GM19324 (cell line): Measurements from ENCODE around the gene MINDY1.

Experiments used
- ATAC-seq: cut with Tn5 transposase; IDR thresholded peaks from one replicate; pipeline ENCODE4 v1.9.1; 2021; ENCODE audit warnings: mild to moderate bottlenecking, moderate library complexity; ENCODE audit not compliant: unreplicated experiment, low FRiP score

The MINDY1 gene

DNA sequence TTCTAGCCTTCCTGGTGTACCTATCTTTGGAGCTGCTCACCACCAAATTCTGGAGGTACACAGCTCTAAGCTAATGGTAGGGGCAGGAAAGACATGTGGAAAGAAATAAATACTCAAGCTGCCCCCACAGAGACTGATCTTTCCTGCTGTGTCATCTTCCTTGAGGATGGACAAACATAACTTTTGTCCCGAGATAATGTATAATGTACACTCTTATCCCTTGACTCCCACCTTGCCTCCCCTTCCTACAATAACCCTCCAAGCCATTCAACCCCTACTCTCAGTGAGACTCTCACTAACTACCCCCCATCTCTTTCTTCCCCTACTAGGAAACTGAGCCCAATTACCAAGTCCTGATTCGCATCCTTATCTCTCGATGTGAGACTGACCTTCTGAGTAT lies 12.5 kb downstream of the MINDY1 start:
- no peak for ATAC-seq

DNA sequence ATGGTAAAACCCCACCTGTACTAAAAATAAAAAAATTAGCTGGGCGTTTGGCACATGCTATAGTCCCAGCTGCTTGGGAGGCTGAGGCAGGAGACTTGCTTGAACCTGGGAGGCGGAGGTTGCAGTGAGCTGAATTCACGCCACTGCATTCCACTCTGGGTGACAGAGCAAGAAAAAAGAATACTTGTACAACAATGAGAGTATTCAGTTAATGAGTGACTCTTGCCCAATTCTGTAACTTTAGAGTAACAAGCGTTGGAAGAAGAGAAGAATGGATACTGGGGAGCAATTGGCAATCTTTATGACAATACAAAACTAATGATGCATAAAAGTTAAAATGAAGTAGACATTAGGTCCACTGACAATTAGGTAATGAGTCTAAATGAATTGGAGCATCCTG lies 14.1 kb downstream of the MINDY1 start:
- ATAC-seq: no peak

DNA sequence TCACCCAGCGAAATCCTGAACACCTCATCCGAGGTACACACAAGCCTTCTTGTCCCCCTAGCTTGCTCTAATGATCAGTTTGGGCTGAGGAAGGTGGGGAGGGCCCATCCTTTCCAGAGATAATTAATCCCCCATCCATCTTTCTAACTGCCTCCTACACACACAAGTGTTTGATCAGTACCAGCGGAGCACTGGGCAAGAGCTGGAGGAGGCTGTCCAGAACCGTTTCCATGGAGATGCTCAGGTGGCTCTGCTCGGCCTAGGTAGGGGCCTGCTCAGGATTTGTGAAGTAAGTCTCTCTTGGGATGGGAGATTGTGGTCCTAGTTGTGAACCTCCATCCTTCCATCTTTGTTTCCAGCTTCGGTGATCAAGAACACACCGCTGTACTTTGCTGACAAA lies 18.8 kb downstream of the MINDY1 start:
- ATAC-seq: no peak

DNA sequence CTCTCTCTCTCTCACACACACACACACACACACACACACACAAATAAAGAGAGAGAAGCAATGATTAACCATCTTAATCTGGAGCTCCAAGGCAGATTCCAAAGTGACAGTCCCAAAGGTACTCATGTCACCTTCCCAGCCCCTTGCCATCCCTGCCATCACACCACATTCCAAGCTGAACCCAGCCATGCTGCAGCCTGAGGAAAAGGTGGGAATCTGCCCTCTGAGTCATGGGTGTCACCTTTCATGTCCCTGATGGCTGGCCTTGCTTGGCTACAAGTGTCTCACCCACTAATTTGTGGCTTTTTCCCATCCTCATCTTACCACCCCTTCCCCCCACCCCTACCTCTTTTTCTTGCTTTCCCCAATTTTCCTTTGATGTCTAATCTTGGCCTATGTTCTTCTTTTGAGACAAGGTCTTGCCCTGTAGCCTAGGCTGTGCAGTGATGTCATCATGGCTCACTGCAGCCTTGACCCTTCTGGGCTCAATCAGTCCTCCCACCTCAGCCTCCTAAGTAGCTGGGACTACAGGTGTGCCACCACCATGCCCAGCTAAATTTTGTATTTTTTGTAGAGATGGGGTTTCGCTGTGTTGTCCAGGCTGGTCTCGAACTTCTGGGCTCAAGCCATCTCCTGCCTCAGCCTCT lies 21.4 kb downstream of the MINDY1 start:
- ATAC-seq: no peak

DNA sequence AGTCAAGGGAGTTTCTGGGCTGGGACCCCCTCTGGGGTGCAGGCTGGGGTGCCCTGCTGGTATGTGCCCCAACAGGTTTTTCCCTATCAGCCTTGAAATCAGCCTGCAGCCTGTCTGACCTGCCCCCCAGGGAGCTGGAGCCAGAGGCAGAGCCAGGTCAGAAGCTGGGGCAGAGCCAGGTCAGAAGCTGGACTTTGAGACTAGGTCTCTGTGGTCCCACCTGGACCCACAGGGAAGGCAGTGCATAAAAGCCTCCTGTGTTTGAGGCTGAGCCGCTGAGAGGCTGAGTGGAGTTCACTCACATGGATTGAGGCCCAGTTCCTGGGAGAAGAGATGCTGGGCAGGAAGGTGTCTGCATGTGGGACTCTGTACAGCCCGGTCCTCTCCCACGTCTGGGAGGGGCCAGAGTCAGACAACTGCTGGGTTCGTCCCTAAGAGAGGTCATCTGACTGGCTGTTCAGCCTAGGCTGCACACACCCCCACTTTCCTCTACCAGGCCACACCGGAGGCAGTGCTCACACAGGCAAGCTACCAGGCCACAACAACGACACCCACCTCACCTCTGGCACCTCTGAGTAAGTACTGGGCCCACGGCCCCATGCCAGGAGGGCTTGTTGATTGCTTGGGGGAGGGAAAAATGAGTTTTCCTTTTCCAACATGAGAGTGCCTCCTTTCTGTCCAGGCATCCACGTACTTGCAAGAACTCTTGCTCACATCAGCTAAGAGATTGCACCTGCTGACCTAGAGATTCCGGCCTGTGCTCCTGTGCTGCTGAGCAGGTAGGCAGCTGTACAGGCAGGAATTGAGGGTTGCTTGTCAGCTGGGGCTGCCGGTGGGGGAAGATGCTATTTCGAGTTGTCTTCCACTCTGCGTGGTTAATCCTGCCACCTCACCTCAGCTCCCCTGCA lies 24.6 kb downstream of the MINDY1 start, which contains the start of gene ANXA9:
TSS of gene ANXA9 (plus strand) at position 488 of the 908 bp plus-strand sequence. CDS start 814 bp downstream, outside the sequence.
- ATAC-seq: no peak

DNA sequence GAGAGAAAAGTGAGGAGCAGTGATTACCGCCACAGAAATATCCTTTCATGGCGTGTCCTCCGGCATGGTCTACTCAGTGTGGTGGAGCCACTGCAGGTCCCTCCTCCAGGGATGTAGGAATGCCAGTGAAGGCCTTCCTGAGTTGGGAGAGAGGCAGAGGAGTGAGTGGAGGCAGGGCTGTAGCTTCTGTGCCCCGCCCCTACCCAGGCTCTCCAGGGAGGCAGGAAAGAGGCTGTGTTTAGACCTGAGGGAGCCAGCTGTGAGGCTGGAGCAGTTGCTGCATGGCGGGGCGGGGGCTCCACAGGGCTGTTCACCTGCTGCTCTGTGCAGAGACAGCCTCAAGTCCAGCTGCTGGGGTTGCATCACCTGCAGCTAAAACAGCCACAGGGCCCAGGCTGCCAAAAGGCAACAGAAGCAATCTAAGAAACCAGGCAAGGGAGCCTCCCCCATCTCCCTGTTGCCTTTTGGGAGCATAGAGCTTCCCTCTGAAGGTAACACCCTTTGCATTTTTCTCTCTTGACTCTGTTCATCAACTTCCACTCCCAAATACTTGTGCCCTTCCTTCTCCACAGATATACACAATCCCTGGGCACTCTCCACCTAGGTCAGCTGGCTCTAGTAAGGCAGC lies 25.4 kb downstream of the MINDY1 start:
- ATAC-seq: no peak

DNA sequence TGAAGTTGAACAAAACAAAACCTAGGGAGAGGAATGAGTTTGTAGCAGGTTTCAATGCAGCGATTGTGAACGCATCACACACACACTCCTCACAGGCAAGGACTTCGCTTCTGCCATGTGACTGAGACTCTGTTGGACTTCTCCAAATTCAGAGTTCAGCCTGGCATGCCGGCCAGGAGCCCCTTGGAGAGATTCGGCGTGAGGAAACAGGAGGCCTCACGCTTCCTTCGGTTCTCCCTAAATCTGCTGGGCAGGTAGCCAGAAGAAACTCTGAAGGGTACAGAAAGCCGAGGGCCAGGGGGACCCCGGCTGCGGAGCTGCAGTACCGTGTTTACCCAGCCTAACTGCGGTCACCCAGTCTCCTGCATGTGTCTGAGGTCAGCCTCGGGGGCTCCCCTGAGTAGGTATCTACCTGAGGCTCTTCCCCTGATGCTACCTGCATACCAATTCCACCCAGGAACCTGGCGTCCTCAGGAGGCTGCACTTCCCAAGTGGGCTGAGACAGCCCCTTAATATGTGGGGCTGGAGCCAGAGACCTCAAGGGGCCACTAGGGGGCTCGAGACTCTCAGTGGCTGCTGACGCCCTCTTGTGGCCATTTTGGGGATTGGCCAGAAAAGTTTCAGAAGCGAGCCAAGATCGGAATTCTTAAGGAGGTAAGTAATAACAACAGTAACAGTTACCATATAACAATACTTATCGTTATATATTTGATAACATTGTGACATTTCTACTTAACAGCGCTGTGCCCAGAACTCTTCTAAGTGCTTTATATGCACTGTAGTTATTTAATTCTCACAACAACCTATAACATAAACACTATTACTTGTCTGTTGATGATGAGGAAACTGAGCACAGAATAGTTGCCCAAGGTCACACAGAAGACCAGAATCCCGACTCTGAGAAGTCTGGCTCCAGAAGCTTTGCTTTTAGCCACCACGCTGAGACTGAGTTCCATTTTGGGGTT lies 27.3 kb downstream of the MINDY1 start:
- no peak for ATAC-seq

DNA sequence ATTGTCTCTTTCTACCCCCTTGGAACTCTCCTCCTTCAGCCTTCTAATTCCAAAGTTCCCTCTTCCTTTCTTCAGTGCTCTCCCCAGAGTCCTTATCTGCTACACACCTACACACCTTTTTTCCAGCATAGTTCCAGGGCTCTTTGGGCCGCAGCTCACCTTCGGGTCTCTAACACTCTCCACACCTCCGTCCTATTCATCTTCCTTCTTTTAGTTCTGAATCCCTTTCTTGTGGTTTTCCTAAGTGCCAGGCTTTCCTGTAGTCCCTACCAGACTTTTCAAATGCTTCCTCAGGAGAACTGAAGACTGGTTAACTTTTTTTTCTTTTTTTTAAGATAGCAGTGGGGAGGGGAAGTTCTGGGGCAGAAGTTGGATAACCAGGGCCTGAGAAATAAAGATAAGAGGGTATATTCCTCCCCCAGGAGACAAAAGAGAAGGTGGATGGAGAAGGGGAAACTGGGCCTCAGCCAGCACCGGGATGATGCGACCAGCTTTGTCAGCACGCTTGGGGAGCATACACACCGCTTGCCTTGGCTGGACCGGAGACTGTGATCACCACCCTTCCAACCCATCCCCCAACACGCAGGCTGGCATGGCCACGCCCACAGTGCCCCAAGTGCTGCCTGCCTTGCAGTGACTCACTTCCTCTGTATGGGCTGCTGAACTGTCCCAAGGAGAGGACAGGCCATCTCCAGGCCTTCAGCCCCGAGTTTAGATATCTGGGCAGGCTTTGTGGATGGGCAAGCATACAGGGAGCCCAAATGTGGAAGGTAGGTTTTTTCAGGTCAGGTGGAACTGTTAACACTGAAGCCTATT lies 29.6 kb downstream of the MINDY1 start:
- ATAC-seq: no peak

DNA sequence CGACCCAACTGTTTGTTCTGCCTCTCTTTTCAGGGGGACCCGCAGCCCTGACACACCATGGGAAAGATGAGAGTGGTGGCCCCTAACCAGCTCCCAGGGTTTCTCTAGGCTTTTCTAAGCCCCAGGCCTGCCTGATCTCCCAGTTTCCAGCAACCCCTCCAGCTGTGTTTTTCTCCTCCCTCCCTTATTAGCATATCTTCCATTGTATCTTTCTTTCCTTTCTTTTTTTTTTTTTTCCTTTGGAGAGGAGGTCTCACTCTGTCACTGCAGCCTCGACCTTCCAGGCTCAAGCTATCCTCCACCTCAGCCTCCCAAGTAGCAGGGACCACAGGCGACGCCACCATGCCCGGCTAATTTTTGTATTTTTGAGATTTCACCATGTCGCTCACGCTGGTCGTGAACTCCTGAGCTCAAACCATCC lies 30.3 kb downstream of the MINDY1 start:
- no peak for ATAC-seq

DNA sequence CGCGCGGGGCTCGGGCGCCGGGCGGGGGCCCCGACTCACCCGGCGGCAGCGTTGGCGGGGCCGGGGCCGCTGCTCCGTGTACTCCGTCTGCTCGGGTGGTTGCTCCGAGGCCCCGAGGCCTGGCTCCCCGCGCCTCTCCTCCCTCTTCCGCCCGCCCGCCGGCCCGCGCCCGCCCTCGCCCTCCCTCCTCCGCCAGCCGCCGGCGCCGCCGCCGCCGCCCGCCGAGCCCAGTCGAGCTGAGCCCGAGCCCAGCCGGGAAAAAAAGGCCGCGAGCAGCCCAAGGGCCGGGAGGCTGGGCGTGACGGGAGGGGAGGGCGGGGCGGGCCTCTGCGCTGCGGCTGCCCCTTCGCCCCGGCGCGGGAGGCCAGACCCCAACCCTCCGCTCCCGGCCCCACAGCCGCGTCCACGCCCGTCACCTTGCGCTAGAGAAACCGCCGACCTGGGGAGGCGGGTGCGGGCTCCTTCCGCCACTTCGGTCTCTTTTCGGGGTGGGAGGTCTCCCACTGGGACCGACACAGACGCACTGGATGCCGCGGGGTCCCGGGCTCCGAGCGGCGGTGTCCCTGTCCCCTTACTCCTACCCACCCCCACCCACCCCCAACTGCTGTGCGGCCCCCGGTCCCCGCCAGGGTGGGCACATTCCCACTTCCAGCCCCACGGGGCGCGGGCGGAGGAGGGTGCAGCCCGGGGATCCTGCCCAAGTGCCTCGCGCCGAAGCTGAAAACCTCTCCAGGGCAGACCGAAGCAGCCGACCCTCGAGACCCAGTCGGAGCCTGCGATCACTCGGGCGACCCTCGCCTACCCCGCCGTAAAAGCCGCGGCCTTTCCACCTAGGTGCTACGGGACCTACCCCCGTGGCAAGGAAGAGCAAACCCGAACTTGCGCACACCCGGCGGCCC lies 31.9 kb downstream of the MINDY1 start, which contains the start of gene CERS2:
TSS of gene CERS2 (minus strand) at position 256 of the 899 bp plus-strand sequence. CDS start 5,745 bp downstream, outside the sequence.
- ATAC-seq: peak; percentile 46

DNA sequence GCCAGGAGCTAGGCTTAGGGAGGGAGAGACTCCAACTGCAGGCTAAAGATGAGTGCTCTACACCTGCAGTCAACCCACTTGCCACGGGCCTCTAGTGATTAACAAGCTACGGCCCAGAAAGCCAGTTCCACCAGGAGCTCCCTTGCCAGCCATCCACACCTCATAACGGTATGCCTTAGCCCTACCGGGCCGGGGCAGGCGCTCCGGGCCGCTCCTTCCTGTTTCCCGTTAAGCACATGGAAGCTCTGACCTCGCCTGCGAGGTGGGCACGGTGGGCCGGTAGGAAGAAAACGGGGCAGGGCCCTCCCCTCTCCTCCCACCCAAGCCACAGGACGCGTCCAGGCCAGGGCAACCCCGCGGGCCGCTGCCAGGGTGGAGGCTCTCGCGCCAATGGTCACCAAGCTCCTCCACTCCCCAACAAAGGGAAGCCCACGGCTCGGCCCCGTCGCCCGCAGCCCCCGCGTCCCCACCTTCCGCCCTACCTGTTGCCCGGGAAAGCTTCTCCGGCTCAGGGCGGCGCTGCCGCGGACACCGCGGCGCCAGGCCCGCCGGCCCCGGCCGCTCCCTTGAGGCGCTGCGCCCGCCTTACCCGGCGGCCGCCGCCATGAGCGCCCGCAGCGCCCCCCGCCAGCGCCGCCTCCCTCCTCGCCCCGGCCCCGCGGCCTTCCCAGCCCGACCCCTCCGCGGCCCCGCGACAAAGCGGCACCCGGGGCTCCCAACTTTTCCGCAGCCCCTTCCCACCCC lies 32.7 kb downstream of the MINDY1 start:
- peak; percentile 55 for ATAC-seq

DNA sequence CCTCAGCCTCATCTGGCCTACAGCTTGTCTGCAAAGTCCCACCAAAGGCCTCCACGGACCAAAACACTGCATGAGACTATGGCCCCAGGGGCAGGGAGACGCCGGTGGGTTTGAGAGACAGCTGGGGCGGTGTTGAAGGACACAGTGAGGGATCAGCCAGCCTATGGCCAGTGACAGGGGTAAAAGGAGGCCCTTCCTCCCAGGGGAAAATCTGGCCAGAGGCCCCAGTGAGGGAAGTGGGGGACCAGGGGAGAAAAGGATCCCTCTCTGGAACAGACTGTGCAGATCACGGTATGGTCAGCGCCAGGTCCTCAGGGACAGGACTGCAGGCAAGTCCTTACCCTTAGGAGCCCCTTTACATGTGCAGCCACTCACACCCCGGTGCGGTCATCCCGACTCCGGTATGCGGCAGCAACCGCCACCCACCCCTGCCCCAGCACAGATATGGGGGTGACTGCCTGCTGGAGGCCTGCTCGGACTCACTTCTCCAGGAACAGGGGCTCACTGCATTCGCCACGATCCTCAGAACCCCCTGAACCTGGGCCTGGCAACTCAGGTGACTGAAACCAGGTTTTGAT lies 33.4 kb downstream of the MINDY1 start:
- ATAC-seq: no peak

DNA sequence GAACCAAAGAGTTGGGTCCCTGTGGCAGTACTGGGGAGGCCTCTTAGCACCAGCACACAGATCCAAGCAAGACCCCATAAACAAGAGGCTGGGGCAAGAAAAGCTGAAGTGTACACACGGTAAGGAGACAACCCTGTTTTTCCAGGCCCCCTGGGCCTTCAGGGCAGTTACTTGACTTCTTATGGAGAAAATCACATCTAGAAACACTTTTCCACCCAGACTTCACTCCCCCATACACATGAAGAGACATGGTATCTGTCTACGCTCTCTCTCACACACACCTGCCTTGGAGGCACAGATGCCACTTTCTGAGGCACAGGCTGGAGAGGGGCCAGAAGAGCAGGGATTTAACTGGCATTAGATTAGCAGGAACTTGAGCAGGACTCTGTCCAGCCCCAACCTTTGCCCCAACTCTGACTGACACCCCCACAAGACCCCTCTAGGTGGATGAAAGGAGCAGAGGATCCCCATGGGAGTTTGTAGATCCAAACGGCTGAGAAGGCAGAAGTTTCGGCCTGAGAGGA lies 34.2 kb downstream of the MINDY1 start:
- no peak for ATAC-seq

DNA sequence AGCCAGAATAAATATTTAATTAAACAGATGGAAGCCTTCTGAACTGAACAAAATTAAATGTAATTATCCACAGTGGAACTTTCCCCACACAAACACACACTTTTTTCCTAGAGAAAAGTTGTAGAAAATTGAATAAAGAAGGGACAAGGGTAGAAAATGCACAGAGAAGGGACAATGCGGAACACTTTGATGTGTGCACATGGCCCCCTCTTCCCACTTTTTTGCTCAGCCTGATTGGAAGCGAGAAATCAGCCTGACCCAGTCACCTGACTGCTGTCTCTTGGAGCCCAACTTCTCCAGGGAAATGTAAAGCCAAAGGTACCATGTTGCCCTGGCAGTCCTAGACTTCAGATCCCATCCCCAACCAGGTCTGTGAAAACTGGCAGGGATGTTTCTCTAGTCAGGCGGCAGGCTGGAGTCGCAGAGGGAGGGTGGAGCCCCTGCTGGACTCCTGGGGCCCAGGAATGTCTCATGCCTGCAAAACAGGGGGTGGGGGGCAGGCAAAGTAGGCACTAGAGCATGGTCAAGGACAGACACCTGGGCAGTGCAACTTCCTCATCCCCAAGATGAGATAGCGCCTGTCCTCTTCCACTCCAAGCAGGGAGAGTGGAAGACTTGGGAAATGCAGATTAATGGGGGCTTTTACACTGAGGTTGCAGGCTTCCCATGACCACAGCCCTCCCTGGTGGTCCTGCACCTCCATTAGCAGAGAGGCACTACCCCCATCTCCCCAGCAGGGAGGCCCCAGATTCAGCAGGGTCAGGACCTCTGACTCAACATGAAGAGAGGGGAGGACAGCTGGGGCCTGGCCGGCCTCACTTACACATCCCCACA lies 34.9 kb downstream of the MINDY1 start:
- ATAC-seq: no peak

DNA sequence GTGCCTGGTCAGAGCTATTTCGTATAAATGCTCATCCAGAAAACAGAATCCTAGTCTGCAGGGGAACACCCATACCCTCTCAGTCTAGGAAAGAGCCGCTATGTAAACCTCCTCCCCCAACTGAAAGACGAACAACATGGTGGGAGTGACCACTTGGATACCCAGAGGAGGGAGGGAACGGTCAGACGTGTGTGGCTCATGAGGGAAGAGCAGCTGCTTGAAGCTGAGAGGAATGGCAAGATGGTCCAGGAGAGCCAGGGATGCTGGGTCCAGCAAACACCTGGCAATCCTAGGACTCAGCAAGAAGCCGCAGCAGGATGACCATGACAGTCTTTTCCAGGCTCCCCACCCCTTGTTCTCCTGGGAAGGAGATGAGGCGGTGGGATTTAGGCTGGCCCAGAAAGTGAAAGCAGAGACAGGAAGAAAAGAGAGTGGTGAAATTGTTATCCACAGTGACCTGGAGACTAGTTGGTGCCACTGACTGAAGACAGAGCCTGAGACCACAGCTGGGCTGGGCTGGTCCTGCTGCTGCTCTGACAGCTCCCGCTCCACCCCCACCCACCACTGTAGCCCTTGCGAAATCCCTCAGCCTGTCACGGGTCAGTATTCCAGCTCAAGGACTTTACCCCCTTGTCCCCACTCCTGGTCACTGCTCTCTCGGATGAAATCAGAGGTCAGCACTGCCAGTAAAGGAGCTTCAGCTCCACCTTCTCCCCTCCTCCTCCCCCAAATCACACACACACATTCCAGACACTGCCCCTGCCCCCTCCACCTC lies 35.7 kb downstream of the MINDY1 start:
- ATAC-seq: no peak
